22Rv1 (cell line): ENCODE results near the gene ZWILCH.

Experiments used
- H3K27ac ChIP-seq: fragments of 450-650 bp; 2 replicates; pipeline ENCODE4 v1.5.1; 2017
- CTCF ChIP-seq: fragments of 450-650 bp; IDR thresholded peaks from 2 replicates; pipeline ENCODE4 v1.5.1; 2017; ENCODE audit warnings: mild to moderate bottlenecking
- ZFX ChIP-seq: fragments of 450-650 bp; IDR thresholded peaks from 2 replicates; pipeline ENCODE4 v1.6.1; 2017; ENCODE audit warnings: antibody characterized with exemption, borderline replicate concordance

Gene ZWILCH

GRCh38 chr15:66535056-66535455 is 29.9 kb downstream of the ZWILCH start:
- TF ChIP-seq ZFX = no peak
- no peak overlapping the region for H3K27ac ChIP-seq

GRCh38 chr15:66542896-66543295 is 37.8 kb downstream of the ZWILCH start:
- no peak overlapping the region for H3K27ac ChIP-seq
- no peak for TF ChIP-seq ZFX
- TF ChIP-seq CTCF = no peak

GRCh38 chr15:66545255-66545654 is 40.1 kb downstream of the ZWILCH start:
- TF ChIP-seq ZFX (no peak), CTCF (no peak)
- no peak overlapping the region for H3K27ac ChIP-seq

GRCh38 chr15:66555685-66556084 is 50.6 kb downstream of the ZWILCH start:
- no peak overlapping the region for H3K27ac ChIP-seq
- TF ChIP-seq ZFX = no peak
- TF ChIP-seq CTCF = no peak

GRCh38 chr15:66558271-66558670 is 53.1 kb downstream of the ZWILCH start:
- TF ChIP-seq CTCF = no peak
- no peak for TF ChIP-seq ZFX

GRCh38 chr15:66560856-66561525 is 55.9 kb downstream of the ZWILCH start:
- TF ChIP-seq ZFX = no peak
- TF ChIP-seq CTCF = no peak
- H3K27ac ChIP-seq = no peak overlapping the region

More at GRCh38 chr15:66558271-66558670, 53.1 kb downstream of the ZWILCH start:
- no peak overlapping the region for H3K27ac ChIP-seq

- no peak overlapping the region for H3K27ac ChIP-seq
- no peak for TF ChIP-seq ZFX
- TF ChIP-seq CTCF = no peak
These were observed 58.0 kb downstream of the ZWILCH start for GRCh38 chr15:66563126-66563525.

- no peak overlapping the region for H3K27ac ChIP-seq
- TF ChIP-seq CTCF (no peak), ZFX (no peak)
These were observed 58.5 kb downstream of the ZWILCH start for GRCh38 chr15:66563566-66564110.
